ENCODE data around the gene GSG1L. TPM values are rescaled to one million over a fixed set of nuclear protein-coding genes. Genes with fewer than 3 reads are reported as not detected.

Gene GSG1L
- total and polyA plus RNA-seq, 12 donors, result 0.11 TPM; not detected in 11

- 73 to 91% (median 80%) methylated on average over 1 of the region's 1 CpG for WGBS, 4 donors
- Histone ChIP-seq H3K36me3 (replicated peaks in 1 of 2) (no peaks in the 10 kb centered on the region), H3K9me3 (replicated peaks in 1 of 3) (peaks cover 0 to 18% (median 0%) of the 10 kb centered on the region in 3 donors), H3K4me1 (replicated peaks in 1 of 2) (no peaks in the 10 kb centered on the region), H3K27me3 (no peaks in the 10 kb centered on the region), H3K4me3 (no peak overlapping the region), H3K27ac (no peak overlapping the region)
- TF ChIP-seq POLR2A (IDR thresholded peaks at IDR 0.05) (no peak), CTCF (IDR thresholded peaks at IDR 0.05) (no peak)
- intact Hi-C loops (cut with DNase I), result no loop called here
- DNase-seq, result no peak
These were observed 200.1 kb downstream of the GSG1L start for GRCh38 chr16:27863377-27863776.

- H3K9me3 ChIP-seq (replicated peaks in 1 of 3), result peaks cover 0 to 18% (median 0%) of the 10 kb centered on the region in 3 donors
- 90 to 96% (median 95%) methylated on average over 1 of the region's 1 CpG for WGBS, 4 donors
- TF ChIP-seq POLR2A (IDR thresholded peaks at IDR 0.05) (no peak), CTCF (IDR thresholded peaks at IDR 0.05) (no peak)
- H3K4me3 ChIP-seq, result no peak overlapping the region
- no peak for DNase-seq
- no peaks in the 10 kb centered on the region for H3K36me3 ChIP-seq (replicated peaks in 1 of 2)
- intact Hi-C loops (cut with DNase I), result no loop called here
- H3K4me1 ChIP-seq (replicated peaks in 1 of 2), result no peaks in the 10 kb centered on the region
- H3K27me3 ChIP-seq, result no peaks in the 10 kb centered on the region
- no peak overlapping the region for H3K27ac ChIP-seq
These were observed 200.6 kb downstream of the GSG1L start for GRCh38 chr16:27862953-27863352.

- intact Hi-C loops (cut with DNase I), result no loop called here
- TF ChIP-seq POLR2A (IDR thresholded peaks at IDR 0.05) (no peak), CTCF (IDR thresholded peaks at IDR 0.05) (no peak)
- H3K27ac ChIP-seq, result no peak overlapping the region
- H3K9me3 ChIP-seq (replicated peaks in 1 of 3), result peaks cover 0 to 18% (median 0%) of the 10 kb centered on the region in 3 donors
- WGBS, 4 donors, result 60 to 88% (median 69%) methylated on average over 3 to 7 of the region's 7 CpGs
- no peak for DNase-seq
- H3K4me3 ChIP-seq, result no peak overlapping the region
- H3K36me3 ChIP-seq (replicated peaks in 1 of 2), result no peaks in the 10 kb centered on the region
- no peaks in the 10 kb centered on the region for H3K27me3 ChIP-seq
- H3K4me1 ChIP-seq (replicated peaks in 1 of 2), result no peaks in the 10 kb centered on the region
These were observed 203.4 kb downstream of the GSG1L start for GRCh38 chr16:27860091-27860490.

- Histone ChIP-seq H3K9me3 (replicated peaks in 1 of 3) (peaks cover 0 to 17% (median 0%) of the 10 kb centered on the region in 3 donors), H3K4me3 (no peak overlapping the region), H3K36me3 (replicated peaks in 1 of 2) (no peaks in the 10 kb centered on the region), H3K27me3 (no peaks in the 10 kb centered on the region), H3K4me1 (replicated peaks in 1 of 2) (no peaks in the 10 kb centered on the region), H3K27ac (no peak overlapping the region)
- no peak for DNase-seq
- 52 to 61% (median 60%) methylated on average over 5 to 8 of the region's 8 CpGs for WGBS, 4 donors
- no peak for TF ChIP-seq POLR2A (IDR thresholded peaks at IDR 0.05)
- TF ChIP-seq CTCF (IDR thresholded peaks at IDR 0.05), result no peak
- intact Hi-C loops (cut with DNase I), result no loop called here
These were observed 204.5 kb downstream of the GSG1L start for GRCh38 chr16:27859020-27859419.

Measured in adrenal gland (tissue), 12 donors.